ENCODE measurements around the gene IGFBP5.

The IGFBP5 gene

GRCh38 chr2:216695401-216695821 lies at the start of gene IGFBP5:
Gene IGFBP5 (minus strand): TSS chr2:216695549. CDS start chr2:216694775, 774 bp downstream.
- DNase-seq (ENCODE audit: low read depth, low spot score): no peak

- DNase-seq (ENCODE audit: low read depth, low spot score): no peak
Measured at GRCh38 chr2:216743781-216744180, 48.4 kb upstream of the IGFBP5 start.

- no peak for DNase-seq (ENCODE audit: low read depth, low spot score)
Measured at GRCh38 chr2:216742411-216742810, 47.1 kb upstream of the IGFBP5 start.

- no peak for DNase-seq (ENCODE audit: low read depth, low spot score)
Measured at GRCh38 chr2:216741223-216741593, 45.9 kb upstream of the IGFBP5 start.

GRCh38 chr2:216740557-216741222 lies 45.3 kb upstream of the IGFBP5 start:
- no peak for DNase-seq (ENCODE audit: low read depth, low spot score)

GRCh38 chr2:216739035-216739434 lies 43.7 kb upstream of the IGFBP5 start:
- DNase-seq (ENCODE audit: low read depth, low spot score): no peak

GRCh38 chr2:216737676-216738075 lies 42.3 kb upstream of the IGFBP5 start:
- no peak for DNase-seq (ENCODE audit: low read depth, low spot score)

- no peak for DNase-seq (ENCODE audit: low read depth, low spot score)
Measured at GRCh38 chr2:216736326-216736725, 41.0 kb upstream of the IGFBP5 start.

GRCh38 chr2:216735668-216736067 lies 40.3 kb upstream of the IGFBP5 start:
- DNase-seq (ENCODE audit: low read depth, low spot score): no peak

GRCh38 chr2:216735086-216735485 lies 39.7 kb upstream of the IGFBP5 start:
- no peak for DNase-seq (ENCODE audit: low read depth, low spot score)

GRCh38 chr2:216733046-216733445 lies 37.7 kb upstream of the IGFBP5 start:
- DNase-seq (ENCODE audit: low read depth, low spot score): no peak

- no peak for DNase-seq (ENCODE audit: low read depth, low spot score)
Measured at GRCh38 chr2:216732334-216732733, 37.0 kb upstream of the IGFBP5 start.

GRCh38 chr2:216731465-216731864 lies 36.1 kb upstream of the IGFBP5 start:
- DNase-seq (ENCODE audit: low read depth, low spot score): no peak

GRCh38 chr2:216730871-216731270 lies 35.5 kb upstream of the IGFBP5 start:
- no peak for DNase-seq (ENCODE audit: low read depth, low spot score)

GRCh38 chr2:216727346-216728122 lies 32.2 kb upstream of the IGFBP5 start:
- no peak for DNase-seq (ENCODE audit: low read depth, low spot score)

- no peak for DNase-seq (ENCODE audit: low read depth, low spot score)
Measured at GRCh38 chr2:216724190-216724589, 28.8 kb upstream of the IGFBP5 start.

- DNase-seq (ENCODE audit: low read depth, low spot score): no peak
Measured at GRCh38 chr2:216721141-216721540, 25.8 kb upstream of the IGFBP5 start.

GRCh38 chr2:216720722-216721121 lies 25.4 kb upstream of the IGFBP5 start:
- no peak for DNase-seq (ENCODE audit: low read depth, low spot score)

GRCh38 chr2:216717907-216718615 lies 22.7 kb upstream of the IGFBP5 start:
- no peak for DNase-seq (ENCODE audit: low read depth, low spot score)

GRCh38 chr2:216717491-216717901 lies 22.1 kb upstream of the IGFBP5 start:
- DNase-seq (ENCODE audit: low read depth, low spot score): no peak

- DNase-seq (ENCODE audit: low read depth, low spot score): no peak
Measured at GRCh38 chr2:216716109-216716508, 20.8 kb upstream of the IGFBP5 start.

GRCh38 chr2:216715402-216715974 lies 20.1 kb upstream of the IGFBP5 start:
- no peak for DNase-seq (ENCODE audit: low read depth, low spot score)
